T-helper 1 cell treated with Interleukin-12 subunit alpha and Interleukin-12 subunit beta and Interleukin-4 antibody, amounts not matched to agents 30 ng/mL and 1 ng/mL, for 36 hours (primary cell): ENCODE data around the gene S100A7. TPM values are rescaled to one million over a fixed set of nuclear protein-coding genes. Genes with fewer than 3 reads are reported as not detected.

Source experiments
- total RNA-seq: library from RNA; stranded (reverse); gene quantifications from 2 replicates; pipeline ENCODE4 v1.2.3, GENCODE V29; 2022

S100A7 gene
- total RNA-seq, 1 donor from 2014 or later = not detected

Other genes starting within 250 kb of the S100A7 start
- not detected in 2 replicates for gene PRR9, start 243.1 kb downstream of the S100A7 start, total RNA-seq
- gene LORICRIN, start 201.0 kb downstream of the S100A7 start, total RNA-seq = not detected in 2 replicates
- gene PGLYRP3, start 147.7 kb downstream of the S100A7 start, total RNA-seq = not detected in 2 replicates
- gene PGLYRP4, start 111.8 kb downstream of the S100A7 start, total RNA-seq = not detected in 2 replicates
- gene S100A9, start 102.8 kb downstream of the S100A7 start, total RNA-seq = 2.4 and 3.9 TPM in 2 replicates
- not detected in 2 replicates for gene S100A12, start 85.0 kb downstream of the S100A7 start, total RNA-seq
- not detected in 2 replicates for gene S100A8, start 69.6 kb downstream of the S100A7 start, total RNA-seq
- gene S100A7A, start 44.1 kb downstream of the S100A7 start, total RNA-seq = not detected in 2 replicates
- gene S100A6, start 75.3 kb upstream of the S100A7 start, total RNA-seq = 410 and 418 TPM in 2 replicates
- 2.6 and 3.9 TPM in 2 replicates for gene S100A5, start 80.3 kb upstream of the S100A7 start, total RNA-seq
- gene S100A4, start 85.2 kb upstream of the S100A7 start, total RNA-seq = 762 and 767 TPM in 2 replicates
- gene S100A3, start 88.6 kb upstream of the S100A7 start, total RNA-seq = 0.24 TPM in 1 of 2 replicates, not detected in the other
- gene S100A2, start 105.2 kb upstream of the S100A7 start, total RNA-seq = 0.78 TPM in 1 of 2 replicates, not detected in the other
- not detected in 2 replicates for gene S100A16, start 152.5 kb upstream of the S100A7 start, total RNA-seq
- gene S100A14, start 155.7 kb upstream of the S100A7 start, total RNA-seq = not detected in 2 replicates
- 2.4 and 5.1 TPM in 2 replicates for gene S100A13, start 166.9 kb upstream of the S100A7 start, total RNA-seq
- not detected in 2 replicates for gene S100A1, start 167.8 kb upstream of the S100A7 start, total RNA-seq
- 103 and 105 TPM in 2 replicates for gene CHTOP, start 173.4 kb upstream of the S100A7 start, total RNA-seq
- 36.2 and 41.6 TPM in 2 replicates for gene SNAPIN, start 198.1 kb upstream of the S100A7 start, total RNA-seq
- 184 and 186 TPM in 2 replicates for gene ILF2, start 210.3 kb upstream of the S100A7 start, total RNA-seq
- not detected in 2 replicates for gene NPR1, start 218.0 kb upstream of the S100A7 start, total RNA-seq